HFFc6 (cell line): ENCODE data around the gene HOXA5. TPM values are rescaled to one million over a fixed set of nuclear protein-coding genes. Genes with fewer than 3 reads are reported as not detected.

Experiments
- DNase-seq: peaks from one replicate; pipeline ENCODE4 v3.0.0-alpha.2; 2018
- H3K27ac Mint-ChIP-seq: 2 replicates; pipeline ENCODE4 v1.8.0; 2020; ENCODE audit warnings: mild to moderate bottlenecking, mixed read lengths
- H3K27me3 Mint-ChIP-seq: 2 replicates; pipeline ENCODE4 v1.8.0; 2021; ENCODE audit warnings: mild to moderate bottlenecking, moderate library complexity, mixed read lengths; ENCODE audit not compliant: insufficient read depth
- H3K36me3 Mint-ChIP-seq: 2 replicates; pipeline ENCODE4 v1.8.0; 2021; ENCODE audit warnings: low read depth, mixed read lengths
- H3K4me1 Mint-ChIP-seq: 2 replicates; pipeline ENCODE4 v1.8.0; 2020; ENCODE audit warnings: low read depth, mixed read lengths
- H3K4me3 Mint-ChIP-seq: 2 replicates; pipeline ENCODE4 v1.8.0; 2020; ENCODE audit warnings: mild to moderate bottlenecking, moderate library complexity, mixed read lengths
- H3K9me3 Mint-ChIP-seq: 2 replicates; pipeline ENCODE4 v1.8.0; 2020; ENCODE audit warnings: mild to moderate bottlenecking, mixed read lengths
- total RNA-seq, 6 experiments: library from RNA; stranded (reverse); fragmentation: NEBNext Ultra II Directional; extraction: Animal tissue kit (Norgen Biotek cat#: 25700); gene quantifications; 2 replicates in 1 of 6; 3 replicates in 5 of 6; pipeline ENCODE4 v1.2.3, GENCODE V29; 2021
- TF ChIP-seq, protein P1 (sequence below): fragments of 200-600 bp; sonication (generic); IDR thresholded peaks from 2 replicates; pipeline ENCODE4 v1.5.0; 2021; ENCODE audit warnings: antibody characterized with exemption, mild to moderate bottlenecking

Gene HOXA5
- total RNA-seq, 6 experiments from 2014 or later: 2.0 to 3.8 (median 2.8) TPM

DNA sequence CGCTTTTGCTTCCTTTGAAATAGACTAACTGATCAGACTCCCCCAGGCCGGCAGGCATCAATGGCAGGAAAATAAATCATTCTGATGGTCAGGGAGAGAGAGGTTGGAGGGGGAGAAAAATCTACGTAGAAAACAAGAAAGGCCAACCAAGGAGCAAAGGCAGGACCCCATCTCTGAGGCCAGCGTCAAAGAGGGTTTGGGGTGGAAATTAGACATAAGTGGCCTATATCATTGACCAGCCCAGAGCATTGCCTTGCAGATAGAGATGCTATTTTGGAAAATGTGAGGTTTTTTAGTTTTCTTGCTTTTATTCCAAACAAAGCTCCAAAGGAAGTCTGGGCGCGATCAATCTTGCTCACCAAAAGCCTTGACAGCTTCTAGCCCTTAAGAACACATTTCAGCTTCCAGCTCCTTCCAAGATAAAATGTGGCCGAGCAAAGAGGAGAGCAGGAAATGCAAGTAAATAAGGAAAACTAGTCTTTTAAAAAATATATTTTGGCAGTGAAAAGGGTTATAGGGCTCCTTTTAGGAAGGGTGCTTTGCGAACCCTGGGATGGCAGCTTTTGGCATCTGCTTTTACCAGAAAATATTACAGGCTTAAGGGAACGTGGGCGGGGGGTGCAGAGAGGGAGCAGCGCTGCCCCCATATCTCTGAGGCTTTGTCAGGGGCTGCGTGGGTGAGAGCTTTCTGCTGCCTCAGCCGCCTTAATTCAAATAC, 39.0 kb downstream of the HOXA5 start:
- H3K4me1 Mint-ChIP-seq: peaks cover 29% of the 10 kb centered on the region
- peaks cover 37% of the 10 kb centered on the region for H3K36me3 Mint-ChIP-seq
- TF ChIP-seq, protein P1, sequence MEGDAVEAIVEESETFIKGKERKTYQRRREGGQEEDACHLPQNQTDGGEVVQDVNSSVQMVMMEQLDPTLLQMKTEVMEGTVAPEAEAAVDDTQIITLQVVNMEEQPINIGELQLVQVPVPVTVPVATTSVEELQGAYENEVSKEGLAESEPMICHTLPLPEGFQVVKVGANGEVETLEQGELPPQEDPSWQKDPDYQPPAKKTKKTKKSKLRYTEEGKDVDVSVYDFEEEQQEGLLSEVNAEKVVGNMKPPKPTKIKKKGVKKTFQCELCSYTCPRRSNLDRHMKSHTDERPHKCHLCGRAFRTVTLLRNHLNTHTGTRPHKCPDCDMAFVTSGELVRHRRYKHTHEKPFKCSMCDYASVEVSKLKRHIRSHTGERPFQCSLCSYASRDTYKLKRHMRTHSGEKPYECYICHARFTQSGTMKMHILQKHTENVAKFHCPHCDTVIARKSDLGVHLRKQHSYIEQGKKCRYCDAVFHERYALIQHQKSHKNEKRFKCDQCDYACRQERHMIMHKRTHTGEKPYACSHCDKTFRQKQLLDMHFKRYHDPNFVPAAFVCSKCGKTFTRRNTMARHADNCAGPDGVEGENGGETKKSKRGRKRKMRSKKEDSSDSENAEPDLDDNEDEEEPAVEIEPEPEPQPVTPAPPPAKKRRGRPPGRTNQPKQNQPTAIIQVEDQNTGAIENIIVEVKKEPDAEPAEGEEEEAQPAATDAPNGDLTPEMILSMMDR: no peak
- DNase-seq: no peak
- no peak overlapping the region for H3K27ac Mint-ChIP-seq
- H3K4me3 Mint-ChIP-seq: no peak overlapping the region
- H3K27me3 Mint-ChIP-seq: peaks cover 44% of the 10 kb centered on the region
- H3K9me3 Mint-ChIP-seq: no peaks in the 10 kb centered on the region

DNA sequence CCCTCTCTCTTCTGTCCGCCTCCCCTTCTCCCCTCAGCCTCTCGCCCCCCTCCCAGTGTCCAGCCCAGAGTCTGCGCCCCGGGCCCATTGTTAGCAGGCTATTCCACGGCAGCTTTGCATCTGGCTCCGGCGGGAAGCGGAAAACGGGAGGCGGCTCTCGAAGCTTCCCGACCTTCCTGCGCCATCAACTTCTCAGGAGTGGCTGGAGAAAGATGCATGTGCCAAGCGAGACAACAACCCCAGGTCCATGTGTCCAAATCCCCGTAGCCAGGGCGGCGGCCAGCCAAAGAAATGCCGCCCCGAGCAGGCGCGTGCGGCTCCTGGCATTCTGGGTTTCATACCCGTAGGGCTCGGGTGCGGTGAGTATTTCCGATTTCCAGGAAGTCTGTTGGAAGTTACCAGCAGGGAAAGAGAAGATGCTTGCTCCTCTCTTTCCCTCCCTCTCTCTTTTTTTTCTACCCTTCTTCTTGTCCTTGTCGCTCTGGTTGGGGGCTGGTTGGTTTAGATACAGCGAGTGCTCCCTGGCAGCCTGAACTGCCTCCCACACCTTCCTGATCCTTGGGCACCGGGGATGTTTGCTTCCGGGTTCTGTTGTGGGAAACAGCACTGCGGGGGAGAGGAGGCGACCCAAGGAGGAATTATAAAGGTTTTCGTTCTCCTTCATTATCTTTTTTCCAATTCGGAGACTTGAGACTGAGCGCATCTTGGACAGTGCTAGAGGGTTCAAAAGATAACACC, 39.8 kb downstream of the HOXA5 start:
- Mint-ChIP-seq H3K9me3 (no peaks in the 10 kb centered on the region), H3K4me1 (peaks cover 37% of the 10 kb centered on the region), H3K36me3 (peaks cover 42% of the 10 kb centered on the region), H3K4me3 (peak overlapping the region; percentile 29), H3K27ac (no peak overlapping the region), H3K27me3 (peaks cover 44% of the 10 kb centered on the region)
- no peak for DNase-seq
- TF ChIP-seq, protein P1: no peak

DNA sequence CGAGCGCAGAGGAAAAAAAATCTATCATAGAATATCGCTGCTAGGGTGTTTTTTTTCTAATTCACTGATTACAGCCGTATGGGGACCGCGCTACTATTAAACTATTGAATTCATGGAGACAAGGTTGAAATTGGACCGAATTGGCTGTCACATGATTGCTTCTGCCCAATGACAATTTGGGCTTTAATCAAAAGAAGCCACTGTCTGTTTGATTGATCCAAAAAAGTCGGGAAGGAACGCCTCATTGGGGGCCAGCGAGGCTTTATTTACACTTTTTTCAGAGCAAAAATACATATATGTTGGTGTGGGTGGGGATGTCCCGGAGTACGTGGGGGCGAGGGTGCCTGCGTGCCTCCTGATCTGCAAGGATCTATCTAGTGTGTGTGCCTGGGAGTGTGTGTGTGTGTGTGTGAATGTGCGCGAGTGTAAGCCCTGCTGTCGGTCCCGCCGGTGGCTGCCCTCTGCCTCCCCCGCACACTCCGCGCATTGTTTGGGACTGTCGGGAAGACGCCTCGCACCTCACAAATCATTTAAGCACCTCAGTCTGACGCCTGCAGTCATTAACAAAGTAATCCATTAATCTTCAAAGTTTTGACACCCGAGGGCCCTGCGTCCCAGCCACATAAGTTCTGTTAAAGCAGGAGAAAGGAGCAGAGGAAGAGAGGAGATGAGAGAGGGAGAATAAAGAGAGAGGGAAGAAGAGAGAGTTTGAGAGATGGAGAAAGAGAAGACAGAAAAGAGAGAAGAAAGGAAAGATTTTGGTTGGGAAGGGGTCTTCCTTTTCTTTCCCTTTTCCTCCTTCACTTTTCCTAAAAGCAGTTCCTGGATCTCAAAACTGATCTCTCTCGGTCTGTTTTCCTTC, 40.7 kb downstream of the HOXA5 start, which contains the start of gene HOXA2:
HOXA2 (minus strand) TSS at position 103 of the 862 bp plus-strand sequence. CDS start 183 bp downstream, outside the sequence.
- H3K4me3 Mint-ChIP-seq: peak within 1 kb of the TSS; percentile 29
- no peak for DNase-seq
- TF ChIP-seq, protein P1: no peak
- H3K27me3 Mint-ChIP-seq: peaks cover 44% of the 10 kb centered on the region
- H3K36me3 Mint-ChIP-seq: peaks cover 43% of the 10 kb centered on the region
- no peaks in the 10 kb centered on the region for H3K9me3 Mint-ChIP-seq
- peaks cover 45% of the 10 kb centered on the region for H3K4me1 Mint-ChIP-seq
- no peak within 1 kb of the TSS for H3K27ac Mint-ChIP-seq

DNA sequence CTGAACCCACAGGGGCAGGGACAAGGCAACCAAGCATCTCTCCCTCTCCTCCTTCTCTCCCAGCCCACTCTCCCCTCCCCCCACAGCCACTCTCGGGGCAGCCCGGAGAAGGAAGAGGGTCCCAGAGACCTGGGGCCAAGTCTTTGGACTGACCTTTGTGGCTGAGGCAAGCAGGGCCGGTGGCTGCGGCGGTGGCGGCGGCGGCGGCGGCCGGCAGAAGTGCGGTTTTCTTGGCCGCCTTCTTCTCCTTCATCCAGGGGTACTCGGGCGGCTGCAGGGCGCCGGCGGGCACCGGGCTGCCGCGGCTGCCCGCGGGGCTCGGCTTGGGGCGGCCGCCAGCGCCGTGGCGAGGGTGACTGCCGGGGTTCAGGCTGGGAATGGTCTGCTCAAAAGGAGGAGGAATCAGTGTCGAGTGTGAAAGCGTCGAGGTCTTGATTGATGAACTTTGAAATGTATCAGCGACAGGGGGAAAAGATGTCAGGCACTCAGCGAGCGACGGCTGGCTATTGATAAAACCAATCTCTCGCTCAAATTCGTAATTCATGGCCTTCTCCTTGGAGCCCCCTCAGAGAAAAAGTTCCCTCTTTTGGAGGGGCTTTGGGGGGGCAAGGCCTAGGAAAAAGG, 41.4 kb downstream of the HOXA5 start:
- Mint-ChIP-seq H3K36me3 (peaks cover 42% of the 10 kb centered on the region), H3K4me1 (peaks cover 50% of the 10 kb centered on the region), H3K9me3 (no peaks in the 10 kb centered on the region), H3K27ac (no peak overlapping the region), H3K4me3 (no peak overlapping the region), H3K27me3 (peaks cover 40% of the 10 kb centered on the region)
- DNase-seq: no peak
- TF ChIP-seq, protein P1: no peak
